COLO668 (cell line): Measurements from ENCODE around the gene STUB1.
"Not testable (repeated sequence)": the region's sequence is repeated elsewhere in the genome, so short reads cannot be mapped to it uniquely, and the experiment has no call there.

ENCODE experiments used
- DNase-seq: peaks from one replicate; lab custom pipeline; 2025; ENCODE audit not compliant: unreplicated experiment; lab: John Stamatoyannopoulos, UW

Gene STUB1

GRCh38 chr16:678209-678857 lies 1.9 kb upstream of the STUB1 start:
- peak; percentile 16 for DNase-seq

DNA sequence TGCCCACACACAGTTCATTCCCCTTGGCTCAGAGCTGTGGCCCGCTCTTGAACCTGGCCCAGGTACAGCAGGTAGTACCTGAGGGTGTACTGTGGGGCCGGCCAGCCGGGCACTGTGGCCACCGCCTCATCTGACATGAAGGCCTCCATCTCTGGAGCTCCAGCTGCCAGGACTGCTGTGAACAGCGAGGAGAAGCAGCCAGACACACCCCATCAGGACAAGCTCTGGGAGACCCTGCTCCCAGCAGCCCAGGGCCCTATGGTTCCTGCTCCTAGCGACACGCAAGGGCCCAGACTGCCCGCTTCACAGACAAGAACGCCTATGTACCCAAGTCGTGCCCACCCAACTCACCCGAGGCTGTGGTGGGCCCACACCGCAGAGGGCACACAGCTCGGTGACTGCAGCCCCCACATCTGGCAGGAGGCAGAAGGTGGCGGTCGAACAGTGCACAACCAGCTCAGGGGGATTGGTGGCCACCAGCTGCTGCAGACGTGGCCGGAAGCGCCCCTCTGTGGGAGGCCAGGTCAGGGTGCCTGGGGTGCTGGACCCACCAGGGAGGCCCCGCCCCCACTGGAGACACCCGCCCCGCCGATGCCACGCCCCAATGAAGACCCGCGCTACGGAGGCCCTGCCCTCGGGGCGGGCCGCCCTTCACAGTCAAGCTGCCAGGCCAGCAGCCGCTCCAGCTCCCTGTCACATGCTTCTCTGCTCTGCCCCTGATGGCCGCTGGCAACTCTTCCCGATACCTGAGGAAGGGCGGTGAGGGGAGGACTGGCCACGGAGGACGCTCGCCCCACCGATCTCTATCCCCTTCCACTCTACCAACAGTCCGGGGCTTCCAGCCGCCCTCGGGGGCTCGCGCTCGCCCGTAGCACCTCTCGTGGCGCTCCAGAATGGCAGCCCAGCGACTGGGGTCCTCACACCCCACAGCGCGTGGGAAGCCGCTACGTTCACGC lies 1.1 kb upstream of the STUB1 start:
- peak; percentile 82 for DNase-seq

DNA sequence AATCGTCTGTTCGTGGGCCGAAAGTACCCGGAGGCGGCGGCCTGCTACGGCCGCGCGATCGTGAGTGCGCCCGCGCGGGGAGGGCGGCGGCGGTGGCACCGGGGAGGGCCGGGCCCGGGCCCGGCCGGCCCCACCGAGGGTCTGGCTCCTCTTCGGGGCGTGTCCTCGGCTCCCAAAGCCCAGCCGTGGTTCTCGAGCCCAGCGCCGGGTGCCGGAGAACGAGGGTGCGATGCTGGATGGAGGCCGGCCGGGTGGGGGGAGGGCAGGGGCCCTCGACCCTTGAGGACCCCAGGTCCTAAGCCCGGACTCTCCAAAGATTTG lies 375 bp downstream of the STUB1 start:
- no peak for DNase-seq

GRCh38 chr16:680967-681745 lies 946 bp downstream of the STUB1 start:
- DNase-seq = peak; percentile 66

GRCh38 chr16:681746-682427 lies 1.7 kb downstream of the STUB1 start:
- DNase-seq = peak; percentile 50

DNA sequence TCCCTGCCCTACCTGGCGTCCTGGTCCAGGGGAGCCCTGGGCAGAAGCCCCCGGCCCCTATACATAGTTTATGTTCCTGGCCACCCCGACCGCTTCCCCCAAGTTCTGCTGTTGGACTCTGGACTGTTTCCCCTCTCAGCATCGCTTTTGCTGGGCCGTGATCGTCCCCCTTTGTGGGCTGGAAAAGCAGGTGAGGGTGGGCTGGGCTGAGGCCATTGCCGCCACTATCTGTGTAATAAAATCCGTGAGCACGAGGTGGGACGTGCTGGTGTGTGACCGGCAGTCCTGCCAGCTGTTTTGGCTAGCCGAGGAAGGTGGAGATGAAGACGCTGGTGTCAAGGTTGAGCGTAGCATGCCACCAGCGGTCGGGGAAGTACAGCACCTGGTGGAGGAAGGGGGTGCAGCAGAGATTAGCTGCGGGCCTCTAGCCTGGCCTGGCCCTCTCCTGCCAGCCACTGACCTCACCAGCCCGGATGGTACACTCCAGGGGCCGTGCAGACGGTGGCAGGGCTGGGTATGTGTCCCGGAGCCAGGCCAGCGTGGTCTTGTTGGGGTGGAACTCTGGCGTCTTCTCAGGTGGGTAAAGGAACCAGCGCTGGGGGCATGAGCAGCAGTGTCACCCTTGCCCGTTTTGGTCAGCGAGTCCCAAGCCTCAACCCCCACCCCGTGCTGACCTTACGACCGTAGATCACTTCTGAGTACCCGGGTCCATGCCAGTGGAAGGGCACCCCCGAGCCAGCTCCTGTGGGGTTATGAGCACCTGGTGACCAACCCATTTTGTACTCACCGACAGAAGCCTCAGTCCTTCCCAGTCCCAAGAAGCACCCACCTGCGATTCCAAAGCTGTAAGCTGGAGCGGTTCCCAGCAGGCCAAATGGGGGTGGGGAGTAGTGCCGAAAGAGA lies 2.5 kb downstream of the STUB1 start:
- no peak for DNase-seq

GRCh38 chr16:683396-684070 lies 3.3 kb downstream of the STUB1 start:
- DNase-seq = peak; percentile 48

DNA sequence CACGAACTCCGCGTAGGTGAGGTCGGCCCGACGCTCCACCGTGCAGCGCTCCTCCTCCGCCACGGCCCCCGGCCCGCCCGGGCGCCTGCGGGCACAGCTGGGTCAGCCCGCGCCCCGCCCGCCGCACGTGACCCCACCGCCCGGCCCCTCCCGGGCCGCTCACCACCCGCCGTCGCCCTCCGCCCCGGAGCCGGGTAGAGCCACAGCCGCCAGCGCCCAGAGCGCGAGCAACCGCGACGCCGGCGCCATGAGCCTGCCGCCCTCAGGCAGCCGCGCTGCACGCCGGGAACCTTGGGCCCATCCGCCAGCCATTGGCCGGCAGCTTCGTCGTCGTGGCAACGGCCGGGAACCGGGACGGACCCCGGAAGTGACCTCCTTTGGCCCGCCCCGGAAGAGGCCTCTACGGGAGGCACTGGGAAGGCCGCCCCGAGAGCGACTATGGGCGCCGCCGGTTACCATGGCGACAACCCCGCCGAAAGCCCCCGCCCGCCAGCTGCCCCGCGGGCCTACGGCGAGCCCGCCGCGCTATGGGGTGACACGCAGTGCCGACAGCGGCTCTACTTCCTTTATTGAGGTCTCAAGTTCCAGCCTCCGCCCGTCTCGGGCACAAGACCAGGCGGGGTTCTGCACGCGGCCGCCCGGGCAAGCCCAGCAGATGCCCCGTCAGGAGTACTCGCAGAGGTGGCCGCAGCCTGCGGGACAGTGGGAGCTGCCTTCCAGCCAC lies 4.0 kb downstream of the STUB1 start, which contains the start of gene JMJD8:
Gene JMJD8, minus strand, starts transcription at position 264 of the 724 bp plus-strand sequence. Its CDS starts 15 bp downstream, at position 249.
- peak; percentile 99 for DNase-seq

- DNase-seq = peak; percentile 95
Measured at GRCh38 chr16:684961-685696, 4.9 kb downstream of the STUB1 start.

DNA sequence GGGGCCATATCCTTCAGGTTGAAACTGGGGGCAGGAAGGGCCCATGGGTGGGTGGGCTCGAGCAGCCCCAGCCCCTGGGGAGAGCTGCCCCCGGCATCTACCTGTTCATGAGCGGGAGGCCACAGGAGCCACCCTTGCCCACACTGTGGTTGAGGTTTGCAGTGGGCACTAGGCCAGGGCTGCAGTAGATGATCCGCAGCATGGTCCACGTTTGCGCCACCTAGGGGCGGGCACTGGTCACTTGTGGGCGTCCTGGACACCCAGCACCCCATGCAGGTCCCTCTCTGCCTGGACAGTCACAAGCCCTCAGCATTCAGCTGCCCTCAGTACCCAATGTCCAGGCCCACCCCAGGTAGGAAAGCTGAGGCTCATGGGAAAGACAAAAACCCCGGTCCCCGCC lies 5.8 kb downstream of the STUB1 start:
- peak; percentile 86 for DNase-seq

- no peak for DNase-seq
Measured at GRCh38 chr16:686459-687260, 6.5 kb downstream of the STUB1 start.

DNA sequence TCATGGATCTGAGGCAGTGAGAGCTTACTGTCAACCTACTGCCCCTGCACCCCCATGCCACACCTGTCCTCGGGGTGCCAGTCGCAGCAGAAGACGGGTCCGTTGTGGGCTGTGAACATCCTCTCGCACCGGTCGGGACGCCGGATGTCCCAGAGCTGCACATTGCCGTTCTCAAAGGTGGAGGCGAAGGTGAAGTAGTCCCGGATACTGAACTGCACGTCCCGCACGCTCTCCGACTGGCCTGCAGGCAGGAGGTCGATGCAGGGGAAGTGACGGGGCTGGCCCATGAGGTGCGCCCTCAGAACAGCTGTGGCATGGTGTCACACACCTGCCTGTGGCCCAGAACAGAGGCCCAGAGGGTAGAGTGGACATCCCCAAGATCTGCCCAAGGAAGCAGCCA lies 7.3 kb downstream of the STUB1 start:
- DNase-seq = no peak

GRCh38 chr16:689175-689897 lies 9.1 kb downstream of the STUB1 start:
- DNase-seq = no peak

GRCh38 chr16:691242-691641 lies 11.0 kb downstream of the STUB1 start:
- not testable (repeated sequence) for DNase-seq

DNA sequence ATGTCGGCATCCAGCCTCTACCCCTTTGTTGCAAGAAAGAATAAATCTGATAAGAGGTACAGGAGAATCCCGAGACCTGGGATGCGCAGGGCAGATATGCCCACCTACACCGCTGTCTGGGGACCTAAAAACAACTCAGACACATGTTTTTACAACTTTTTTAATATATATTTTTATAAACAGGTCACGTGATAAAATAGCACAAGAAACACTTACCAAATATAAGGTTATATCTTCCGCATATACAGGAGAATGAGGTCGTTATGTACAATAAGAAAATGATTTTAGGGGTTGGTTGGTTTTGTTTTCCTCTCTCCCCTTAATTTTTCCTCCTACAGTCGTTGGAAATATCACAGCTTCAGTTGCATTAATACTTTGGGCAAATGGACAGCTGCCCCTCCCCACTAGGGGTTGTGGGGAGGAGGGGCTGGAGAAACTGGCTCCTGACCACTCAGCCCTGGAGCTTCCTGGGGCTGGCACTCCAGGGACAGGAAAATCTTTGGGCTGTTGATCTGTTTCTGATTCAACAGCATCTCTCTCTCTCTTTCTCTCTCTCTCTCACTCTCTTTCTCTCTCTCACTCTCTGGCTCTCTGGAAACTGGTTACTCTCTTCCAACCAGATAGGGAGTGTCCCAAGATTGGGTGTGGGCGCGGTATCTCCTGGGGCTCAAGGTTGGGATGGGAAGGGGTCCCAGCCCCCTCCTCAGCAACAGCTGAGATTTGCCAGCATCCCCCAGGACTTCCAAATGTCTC lies 12.3 kb downstream of the STUB1 start:
- no peak for DNase-seq

GRCh38 chr16:693364-693763 lies 13.2 kb downstream of the STUB1 start:
- DNase-seq = no peak
